Lung (tissue), 12 donors: Measurements from ENCODE around the gene SLC4A2. TPM values are rescaled to one million over a fixed set of nuclear protein-coding genes. Genes with fewer than 3 reads are reported as not detected.

Source experiments
- ATAC-seq: fragments of 200-7000 bp; cut with Tn5 transposase; one replicate; pipeline ENCODE4 v1.9.1; 2020; ENCODE audit warnings: moderate number of reproducible peaks; ENCODE audit not compliant: insufficient read depth, low FRiP score
- DNase-seq, 3 donors: peaks; one replicate each; pipeline ENCODE4 v3.0.0-alpha.2; 2013 to 2017
- H3K27ac ChIP-seq, 2 donors: one replicate each; pipeline ENCODE4 v1.5.1; 2013; ENCODE audit warnings: mild to moderate bottlenecking in 2 of 2, moderate library complexity in 2 of 2, control low read depth in 1 of 2, inconsistent platforms in 1 of 2, low read depth in 1 of 2, low read length in 1 of 2
- H3K27me3 ChIP-seq, 3 donors: one replicate each; pipeline ENCODE4 v1.5.1; 2013; ENCODE audit warnings: low read length in 2 of 3; ENCODE audit not compliant: control insufficient read depth in 3 of 3, insufficient read depth in 3 of 3
- H3K36me3 ChIP-seq, 4 donors: one replicate each; pipeline ENCODE4 v1.5.1; 2013; ENCODE audit warnings: low read length in 4 of 4, mild to moderate bottlenecking in 1 of 4, moderate library complexity in 1 of 4; ENCODE audit not compliant: control insufficient read depth in 4 of 4, insufficient read depth in 4 of 4
- H3K4me1 ChIP-seq, 5 donors: one replicate each; pipeline ENCODE4 v1.5.1; 2013; ENCODE audit warnings: low read length in 5 of 5, mild to moderate bottlenecking in 2 of 5, moderate library complexity in 1 of 5; ENCODE audit not compliant: control insufficient read depth in 5 of 5, insufficient read depth in 5 of 5
- H3K4me3 ChIP-seq: one replicate; pipeline ENCODE4 v1.5.1; 2013; ENCODE audit warnings: mild to moderate bottlenecking, control low read depth, moderate library complexity
- H3K9ac ChIP-seq, 2 donors: one replicate each; pipeline ENCODE4 v1.5.1; 2013; ENCODE audit warnings: low read length in 2 of 2, control low read depth in 1 of 2; ENCODE audit not compliant: insufficient read depth in 1 of 2
- H3K9me3 ChIP-seq, 4 donors: one replicate each; pipeline ENCODE4 v1.5.1; 2013; ENCODE audit warnings: low read length in 3 of 4, mild to moderate bottlenecking in 1 of 4, moderate library complexity in 1 of 4; ENCODE audit not compliant: control insufficient read depth in 4 of 4, insufficient read depth in 3 of 4
- WGBS, 2 donors: extraction: QIAGEN DNeasy Blood & Tissue Kit; methylation state at CpG; one replicate each; pipeline ENCODE4 v1.1.7; 2013; 5-methylcytosine and 5-hydroxymethylcytosine counted together
- polyA plus RNA-seq, 2 donors: library from polyadenylated mRNA; stranded (reverse); fragments of 200-250 nt; gene quantifications; one replicate each; pipeline ENCODE4 v1.2.1, GENCODE V29; 2013
- total RNA-seq, 2 donors: library from RNA; depleted of rRNA in 1 of 2; stranded (reverse); fragments of >200 nt in 1 of 2; gene quantifications; one replicate each; pipeline ENCODE4 v1.2.1, GENCODE V29; 2014 to 2021
- TF ChIP-seq, protein P1 (sequence below): IDR thresholded peaks from 2 replicates; pipeline ENCODE4 v1.5.1; 2012; ENCODE audit warnings: mild to moderate bottlenecking; ENCODE audit errors: control extremely low read depth, extremely low read depth
- donor health status: control.
- donor health status: control.
- donor health status: Bipolar disorder and iron deficiency.
- donor health status: healthy.
- donor health status: DM: yes; HTN: yes; CAD: no.

SLC4A2 gene
- total and polyA plus RNA-seq, 4 donors = 66.3 to 173 (median 120) TPM

DNA sequence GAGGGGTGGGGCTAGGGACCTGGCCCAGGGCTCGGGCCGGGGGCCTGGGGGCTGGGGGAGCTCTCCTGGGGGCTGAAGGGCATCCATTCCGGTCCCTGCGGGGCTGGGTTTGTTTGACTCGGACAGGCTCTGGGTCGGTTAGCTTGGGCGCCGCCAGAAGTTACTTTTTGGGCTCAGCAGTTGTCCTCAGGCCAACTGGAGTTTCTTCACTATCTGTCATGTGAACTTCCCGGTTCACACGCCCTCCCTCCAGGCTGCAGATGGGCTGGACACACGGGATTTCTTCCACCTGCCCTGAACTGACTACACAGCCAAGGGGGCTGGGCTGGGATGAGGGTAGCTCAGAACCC is 3.8 kb downstream of the SLC4A2 start:
- H3K27ac ChIP-seq = no peak overlapping the region
- peaks cover 12 to 31% (median 16%) of the 10 kb centered on the region in 5 donors for H3K4me1 ChIP-seq
- H3K9me3 ChIP-seq = no peaks in the 10 kb centered on the region
- WGBS, 2 donors = 64 to 73% methylated on average over 8 to 11 of the region's 11 CpGs
- H3K36me3 ChIP-seq = peaks cover 9 to 40% (median 21%) of the 10 kb centered on the region in 4 donors
- TF ChIP-seq, protein P1, sequence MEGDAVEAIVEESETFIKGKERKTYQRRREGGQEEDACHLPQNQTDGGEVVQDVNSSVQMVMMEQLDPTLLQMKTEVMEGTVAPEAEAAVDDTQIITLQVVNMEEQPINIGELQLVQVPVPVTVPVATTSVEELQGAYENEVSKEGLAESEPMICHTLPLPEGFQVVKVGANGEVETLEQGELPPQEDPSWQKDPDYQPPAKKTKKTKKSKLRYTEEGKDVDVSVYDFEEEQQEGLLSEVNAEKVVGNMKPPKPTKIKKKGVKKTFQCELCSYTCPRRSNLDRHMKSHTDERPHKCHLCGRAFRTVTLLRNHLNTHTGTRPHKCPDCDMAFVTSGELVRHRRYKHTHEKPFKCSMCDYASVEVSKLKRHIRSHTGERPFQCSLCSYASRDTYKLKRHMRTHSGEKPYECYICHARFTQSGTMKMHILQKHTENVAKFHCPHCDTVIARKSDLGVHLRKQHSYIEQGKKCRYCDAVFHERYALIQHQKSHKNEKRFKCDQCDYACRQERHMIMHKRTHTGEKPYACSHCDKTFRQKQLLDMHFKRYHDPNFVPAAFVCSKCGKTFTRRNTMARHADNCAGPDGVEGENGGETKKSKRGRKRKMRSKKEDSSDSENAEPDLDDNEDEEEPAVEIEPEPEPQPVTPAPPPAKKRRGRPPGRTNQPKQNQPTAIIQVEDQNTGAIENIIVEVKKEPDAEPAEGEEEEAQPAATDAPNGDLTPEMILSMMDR = no peak
- no peak overlapping the region for H3K9ac ChIP-seq
- no peak overlapping the region for H3K4me3 ChIP-seq
- no peaks in the 10 kb centered on the region for H3K27me3 ChIP-seq
- ATAC-seq (no peak), DNase-seq (no peak)

DNA sequence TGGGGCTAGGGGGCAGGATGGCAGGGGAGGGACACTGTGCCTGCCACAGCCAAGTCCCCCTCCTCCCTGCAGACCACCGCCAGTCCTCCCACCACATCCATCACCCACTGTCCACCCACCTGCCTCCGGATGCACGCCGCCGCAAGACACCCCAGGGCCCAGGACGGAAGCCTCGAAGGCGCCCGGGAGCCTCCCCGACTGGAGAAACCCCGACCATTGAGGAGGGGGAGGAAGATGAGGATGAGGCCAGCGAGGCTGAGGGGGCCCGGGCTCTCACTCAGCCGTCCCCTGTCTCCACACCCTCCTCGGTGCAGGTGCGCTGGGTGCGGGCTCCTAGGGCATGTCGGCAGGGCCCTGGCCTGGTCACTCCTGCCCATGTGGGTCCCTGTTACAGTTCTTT is 5.1 kb downstream of the SLC4A2 start:
- H3K4me3 ChIP-seq = no peak overlapping the region
- H3K4me1 ChIP-seq = peaks cover 6 to 21% (median 16%) of the 10 kb centered on the region in 5 donors
- WGBS, 2 donors = 95% methylated on average over 18 of the region's 18 CpGs
- ATAC-seq (no peak), DNase-seq (no peak)
- H3K36me3 ChIP-seq = peaks cover 9 to 44% (median 26%) of the 10 kb centered on the region in 4 donors
- TF ChIP-seq, protein P1 = no peak
- H3K9ac ChIP-seq = no peak overlapping the region
- H3K9me3 ChIP-seq = no peaks in the 10 kb centered on the region
- H3K27me3 ChIP-seq = no peaks in the 10 kb centered on the region
- H3K27ac ChIP-seq = no peak overlapping the region

DNA sequence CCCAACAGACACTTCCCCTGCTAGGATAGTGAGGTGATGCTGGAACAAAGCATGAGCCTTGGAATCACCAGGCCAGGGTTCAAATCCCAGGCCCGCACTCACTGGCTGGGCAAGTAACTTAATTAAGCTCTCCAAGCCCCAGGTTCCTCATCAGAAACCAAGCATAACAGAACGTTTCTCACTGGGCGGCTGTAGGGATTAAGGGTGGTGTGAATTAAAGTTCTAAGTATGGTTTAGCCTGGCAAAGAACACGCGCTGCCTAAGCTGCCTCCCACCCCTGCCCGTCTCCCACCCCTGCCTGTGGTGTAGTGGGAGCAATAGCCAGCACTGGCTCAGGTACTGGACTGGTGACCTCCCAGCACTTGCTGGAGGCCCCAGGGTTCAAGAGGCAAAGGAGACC is 5.6 kb downstream of the SLC4A2 start:
- peaks cover 6 to 21% (median 16%) of the 10 kb centered on the region in 5 donors for H3K4me1 ChIP-seq
- H3K27me3 ChIP-seq = no peaks in the 10 kb centered on the region
- H3K36me3 ChIP-seq = peaks cover 9 to 50% (median 28%) of the 10 kb centered on the region in 4 donors
- H3K27ac ChIP-seq = no peak overlapping the region
- H3K9ac ChIP-seq = no peak overlapping the region
- no peak for ATAC-seq
- H3K4me3 ChIP-seq = no peak overlapping the region
- no peak for DNase-seq
- H3K9me3 ChIP-seq = no peaks in the 10 kb centered on the region
- 93 to 95% methylated on average over 6 of the region's 6 CpGs for WGBS, 2 donors
- TF ChIP-seq, protein P1 = no peak

DNA sequence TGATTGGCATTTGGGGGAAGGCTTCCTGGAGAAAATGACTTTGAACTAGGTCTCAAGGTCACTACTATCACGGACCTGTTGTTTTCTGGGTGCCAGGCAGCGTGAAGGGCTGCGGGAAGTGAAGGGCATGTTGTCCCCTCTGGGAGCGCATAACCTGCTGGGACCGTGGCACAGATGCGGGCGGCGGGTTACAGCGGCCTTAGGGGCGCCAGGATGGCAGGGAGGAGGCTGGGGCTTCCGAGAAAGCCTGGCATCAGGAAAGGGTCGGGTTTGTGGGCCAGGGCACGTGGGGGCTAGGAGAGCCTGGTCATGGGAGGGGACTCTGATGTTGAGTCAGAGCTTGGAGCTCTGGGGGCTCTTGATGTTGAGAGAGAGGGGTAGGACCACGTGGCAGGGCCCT is 6.1 kb downstream of the SLC4A2 start:
- TF ChIP-seq, protein P1 = no peak
- peaks cover 9 to 55% (median 31%) of the 10 kb centered on the region in 4 donors for H3K36me3 ChIP-seq
- H3K27ac ChIP-seq = no peak overlapping the region
- no peak overlapping the region for H3K9ac ChIP-seq
- H3K27me3 ChIP-seq = no peaks in the 10 kb centered on the region
- WGBS, 2 donors = 86 to 91% methylated on average over 14 of the region's 14 CpGs
- DNase-seq = no peak
- H3K9me3 ChIP-seq = no peaks in the 10 kb centered on the region
- no peak for ATAC-seq
- H3K4me1 ChIP-seq = peaks cover 4 to 17% (median 13%) of the 10 kb centered on the region in 5 donors
- no peak overlapping the region for H3K4me3 ChIP-seq
